H1 (cell line): ENCODE measurements around the gene PPP1R1C.

ENCODE experiments used
- BRCA1 ChIP-seq: IDR thresholded peaks from 2 replicates; pipeline ENCODE4 v1.6.1; 2012; ENCODE audit warnings: low read depth, low read length, improper control_type of control experiment
- CREB1 ChIP-seq: IDR thresholded peaks from 2 replicates; pipeline ENCODE4 v1.6.1; 2012; ENCODE audit warnings: inconsistent platforms
- CTCF ChIP-seq, 3 experiments: IDR thresholded peaks; 1 replicate in 2 of 3; 2 replicates in 1 of 3; pipeline versions ENCODE4 v1.5.1 to v1.6.1; 2011; ENCODE audit warnings: low read length in 3 of 3, mild to moderate bottlenecking in 3 of 3, inconsistent platforms in 2 of 3, low read depth in 1 of 3, moderate library complexity in 1 of 3; ENCODE audit not compliant: insufficient read depth in 1 of 3; ENCODE audit errors: control extremely low read depth in 1 of 3
- EGR1 ChIP-seq: IDR thresholded peaks from 2 replicates; pipeline ENCODE4 v1.6.1; 2011; ENCODE audit warnings: low read depth, low read length, borderline replicate concordance
- EZH2 ChIP-seq: fragments of 200-600 bp; sonication (generic); IDR thresholded peaks from 2 replicates; pipeline ENCODE4 v1.7.1; 2012; ENCODE audit warnings: low read depth, mild to moderate bottlenecking, moderate library complexity, low read length, inconsistent platforms; ENCODE audit not compliant: severe bottlenecking
- GTF2F1 ChIP-seq: IDR thresholded peaks from 2 replicates; pipeline ENCODE4 v1.6.1; 2012; ENCODE audit warnings: low read depth, low read length, improper control_type of control experiment, borderline replicate concordance
- MAFK ChIP-seq: IDR thresholded peaks from 2 replicates; pipeline ENCODE4 v1.6.1; 2012; ENCODE audit warnings: low read depth, mild to moderate bottlenecking, improper control_type of control experiment, low read length
- MAX ChIP-seq: IDR thresholded peaks from 2 replicates; pipeline ENCODE4 v1.6.1; 2012; ENCODE audit warnings: inconsistent platforms
- POLR2A ChIP-seq, 2 experiments: IDR thresholded peaks; 1 replicate in 1 of 2; 2 replicates in 1 of 2; pipeline ENCODE4 v1.6.1; 2011; ENCODE audit warnings: low read depth in 2 of 2, low read length in 2 of 2, mild to moderate bottlenecking in 2 of 2; ENCODE audit errors: control extremely low read depth in 1 of 2
- POU5F1 ChIP-seq: IDR thresholded peaks from 2 replicates; pipeline ENCODE4 v1.6.1; 2011; ENCODE audit warnings: low read depth, mild to moderate bottlenecking, low read length, moderate library complexity
- RAD21 ChIP-seq, 2 experiments: IDR thresholded peaks in 1 of 2; conservative IDR thresholded peaks in 1 of 2; 2 replicates each; pipeline ENCODE4 v1.6.1; 2011; ENCODE audit warnings: low read depth in 2 of 2, low read length in 2 of 2, improper control_type of control experiment in 1 of 2, inconsistent platforms in 1 of 2, mild to moderate bottlenecking in 1 of 2, moderate library complexity in 1 of 2
- RBBP5 ChIP-seq: IDR thresholded peaks from 2 replicates; pipeline ENCODE4 v1.7.1; 2012; ENCODE audit warnings: low read depth, mild to moderate bottlenecking, inconsistent platforms, low read length, moderate library complexity, borderline replicate concordance
- SUZ12 ChIP-seq: fragments of 200-600 bp; sonication (generic); IDR thresholded peaks from 2 replicates; pipeline ENCODE4 v1.6.1; 2012; ENCODE audit warnings: mild to moderate bottlenecking, inconsistent platforms, low read length, moderate library complexity, mixed read lengths
- USF2 ChIP-seq: IDR thresholded peaks from 2 replicates; pipeline ENCODE4 v1.6.1; 2011; ENCODE audit warnings: low read length, improper control_type of control experiment

- TF ChIP-seq CTCF (IDR thresholded peaks at IDR 0.05; ENCODE audit: control extremely low read depth in 1 of 3, insufficient read depth in 1 of 3, low read depth in 1 of 3, low read length in 3 of 3) = no peak
- no peak for TF ChIP-seq RBBP5
- no peak for TF ChIP-seq MAX
- no peak for TF ChIP-seq POLR2A (IDR thresholded peaks at IDR 0.05; ENCODE audit: control extremely low read depth in 1 of 2, low read depth in 2 of 2, low read length in 2 of 2)
- TF ChIP-seq USF2 = no peak
- TF ChIP-seq RAD21 (IDR thresholded peaks at IDR 0.05 in 1 of 2, conservative IDR thresholded peaks at IDR 0.05 in 1 of 2; ENCODE audit: low read depth in 2 of 2, low read length in 2 of 2) = no peak
- no peak for TF ChIP-seq CREB1
- no peak for TF ChIP-seq EZH2
- TF ChIP-seq EGR1 = no peak
- no peak for TF ChIP-seq SUZ12
- no peak for TF ChIP-seq POU5F1
- no peak for TF ChIP-seq MAFK
- TF ChIP-seq GTF2F1 = no peak
- no peak for TF ChIP-seq BRCA1
Measured at GRCh38 chr2:182049372-182050148, 63.9 kb downstream of the PPP1R1C start.
